Cardiac muscle cell (in vitro differentiated cells and primary cell): ENCODE data around the gene KLF11. TPM values are rescaled to one million over a fixed set of nuclear protein-coding genes. Genes with fewer than 3 reads are reported as not detected.
"Not testable (repeated sequence)": the region's sequence is repeated elsewhere in the genome, so short reads cannot be mapped to it uniquely, and the experiment has no call there.

Experiments
- DNase-seq, 2 donors: peaks; one replicate each; pipeline versions ENCODE4 v3.0.0 to v3.0.0-alpha.2; 2010 to 2017; ENCODE audit warnings: low read depth in 1 of 2, low spot score in 1 of 2
- H3K27ac ChIP-seq: fragments of 200-600 bp; sonication (generic); 2 replicates; pipeline ENCODE4 v1.5.1; 2016
- H3K27me3 ChIP-seq: fragments of 200-600 bp; sonication (generic); 2 replicates; pipeline ENCODE4 v1.6.0; 2016; ENCODE audit warnings: control low read depth
- H3K36me3 ChIP-seq: fragments of 200-600 bp; sonication (generic); 2 replicates; pipeline ENCODE4 v1.5.1; 2016; ENCODE audit warnings: control low read depth
- H3K4me1 ChIP-seq: fragments of 200-600 bp; sonication (generic); 2 replicates; pipeline ENCODE4 v1.8.1; 2017; ENCODE audit warnings: low read depth, mild to moderate bottlenecking, mixed run types
- H3K4me3 ChIP-seq: fragments of 200-600 bp; sonication (generic); 2 replicates; pipeline ENCODE4 v1.5.1; 2016; ENCODE audit warnings: mild to moderate bottlenecking
- H3K9me3 ChIP-seq: fragments of 200-600 bp; sonication (generic); 2 replicates; pipeline ENCODE4 v1.5.1; 2017; ENCODE audit warnings: low read depth, mild to moderate bottlenecking, control low read depth
- polyA plus RNA-seq: library from polyadenylated mRNA; unstranded; fragments of >200 nt; fragmentation: Nextera tagmentation; extraction: Ambion mirVana; gene quantifications from 2 replicates; pipeline ENCODE4 v1.2.1, GENCODE V29; 2016
- total RNA-seq: library from RNA; depleted of rRNA; stranded (reverse); fragments of >200 nt; gene quantifications from 2 replicates; pipeline ENCODE4 v1.2.3, GENCODE V29; 2016
- TF ChIP-seq, protein P1 (sequence below): IDR thresholded peaks from 2 replicates; pipeline ENCODE4 v1.5.1; 2012; ENCODE audit warnings: low read depth, mild to moderate bottlenecking, low read length

Gene KLF11
- total and polyA plus RNA-seq, 2 experiments from 2014 or later, result 11.9 to 13.0 TPM

GRCh38 chr2:10007435-10007834 lies 35.9 kb upstream of the KLF11 start:
- no peaks in the 10 kb centered on the region for H3K9me3 ChIP-seq
- peaks cover 5% of the 10 kb centered on the region for H3K4me1 ChIP-seq
- DNase-seq, result no peak
- H3K27ac ChIP-seq, result no peak overlapping the region
- TF ChIP-seq, protein P1, sequence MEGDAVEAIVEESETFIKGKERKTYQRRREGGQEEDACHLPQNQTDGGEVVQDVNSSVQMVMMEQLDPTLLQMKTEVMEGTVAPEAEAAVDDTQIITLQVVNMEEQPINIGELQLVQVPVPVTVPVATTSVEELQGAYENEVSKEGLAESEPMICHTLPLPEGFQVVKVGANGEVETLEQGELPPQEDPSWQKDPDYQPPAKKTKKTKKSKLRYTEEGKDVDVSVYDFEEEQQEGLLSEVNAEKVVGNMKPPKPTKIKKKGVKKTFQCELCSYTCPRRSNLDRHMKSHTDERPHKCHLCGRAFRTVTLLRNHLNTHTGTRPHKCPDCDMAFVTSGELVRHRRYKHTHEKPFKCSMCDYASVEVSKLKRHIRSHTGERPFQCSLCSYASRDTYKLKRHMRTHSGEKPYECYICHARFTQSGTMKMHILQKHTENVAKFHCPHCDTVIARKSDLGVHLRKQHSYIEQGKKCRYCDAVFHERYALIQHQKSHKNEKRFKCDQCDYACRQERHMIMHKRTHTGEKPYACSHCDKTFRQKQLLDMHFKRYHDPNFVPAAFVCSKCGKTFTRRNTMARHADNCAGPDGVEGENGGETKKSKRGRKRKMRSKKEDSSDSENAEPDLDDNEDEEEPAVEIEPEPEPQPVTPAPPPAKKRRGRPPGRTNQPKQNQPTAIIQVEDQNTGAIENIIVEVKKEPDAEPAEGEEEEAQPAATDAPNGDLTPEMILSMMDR, result no peak
- no peak overlapping the region for H3K4me3 ChIP-seq
- no peaks in the 10 kb centered on the region for H3K36me3 ChIP-seq
- H3K27me3 ChIP-seq, result no peaks in the 10 kb centered on the region

GRCh38 chr2:10007921-10008808 lies 35.2 kb upstream of the KLF11 start:
- Histone ChIP-seq H3K4me3 (no peak overlapping the region), H3K36me3 (no peaks in the 10 kb centered on the region), H3K4me1 (peaks cover 5% of the 10 kb centered on the region), H3K27ac (no peak overlapping the region), H3K9me3 (no peaks in the 10 kb centered on the region), H3K27me3 (no peaks in the 10 kb centered on the region)
- no peak for DNase-seq
- TF ChIP-seq, protein P1, result no peak

DNA sequence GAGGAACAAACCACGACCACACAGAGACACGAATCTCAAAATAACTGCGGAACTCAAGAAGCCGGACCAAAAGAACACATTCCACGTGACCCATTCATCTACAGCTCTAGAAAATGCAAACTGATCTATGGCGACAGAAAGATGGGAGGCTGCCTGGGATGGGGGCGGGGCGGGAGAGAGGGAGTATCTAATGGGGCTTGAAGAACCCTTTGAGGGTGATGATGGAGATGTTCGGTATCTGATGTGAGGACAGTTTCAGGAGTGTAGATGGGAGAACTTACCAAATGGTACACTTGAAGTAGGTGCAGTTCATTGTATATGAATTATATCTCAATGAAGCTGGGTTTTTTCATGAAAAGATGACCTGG lies 34.6 kb upstream of the KLF11 start:
- no peak for DNase-seq
- H3K27ac ChIP-seq, result no peak overlapping the region
- TF ChIP-seq, protein P1, result no peak
- H3K9me3 ChIP-seq, result no peaks in the 10 kb centered on the region
- no peaks in the 10 kb centered on the region for H3K36me3 ChIP-seq
- peaks cover 5% of the 10 kb centered on the region for H3K4me1 ChIP-seq
- H3K27me3 ChIP-seq, result no peaks in the 10 kb centered on the region
- H3K4me3 ChIP-seq, result no peak overlapping the region

DNA sequence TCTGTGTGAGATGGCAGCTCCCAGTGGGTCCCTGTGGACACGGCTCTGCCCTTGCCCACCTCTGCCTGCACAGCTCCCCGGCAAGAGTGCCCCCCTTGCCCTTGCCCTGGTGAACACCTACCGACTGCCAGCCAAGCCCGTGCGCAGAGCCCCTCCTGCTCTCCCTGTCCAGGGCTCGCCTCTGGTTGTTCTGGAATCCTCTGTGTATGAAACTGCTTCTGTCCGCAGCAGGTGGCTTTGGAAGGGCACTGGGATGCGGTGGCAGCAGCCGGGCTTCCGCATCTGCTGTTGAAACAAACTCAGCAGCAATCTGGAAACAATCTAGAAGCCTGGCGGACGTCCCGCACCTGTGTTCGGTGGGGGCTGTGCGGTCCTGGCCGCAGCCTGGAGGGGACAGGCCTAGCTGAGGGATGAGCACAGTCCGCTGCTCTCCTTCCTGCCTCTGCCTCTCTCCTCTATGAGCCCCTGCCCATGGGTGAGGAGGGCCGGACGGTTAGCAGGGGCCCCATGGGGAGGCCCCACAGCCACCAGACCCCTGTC lies 34.0 kb upstream of the KLF11 start:
- DNase-seq, result no peak
- Histone ChIP-seq H3K4me3 (no peak overlapping the region), H3K9me3 (no peaks in the 10 kb centered on the region), H3K36me3 (no peaks in the 10 kb centered on the region), H3K27me3 (no peaks in the 10 kb centered on the region), H3K4me1 (peaks cover 5% of the 10 kb centered on the region), H3K27ac (no peak overlapping the region)
- TF ChIP-seq, protein P1, result no peak

GRCh38 chr2:10009811-10010781 lies 33.3 kb upstream of the KLF11 start:
- no peaks in the 10 kb centered on the region for H3K36me3 ChIP-seq
- H3K4me3 ChIP-seq, result no peak overlapping the region
- H3K27me3 ChIP-seq, result no peaks in the 10 kb centered on the region
- no peaks in the 10 kb centered on the region for H3K9me3 ChIP-seq
- no peak overlapping the region for H3K27ac ChIP-seq
- peaks cover 5% of the 10 kb centered on the region for H3K4me1 ChIP-seq
- peak in 1 of 2 donors; percentile 77 for DNase-seq
- TF ChIP-seq, protein P1, result no peak

DNA sequence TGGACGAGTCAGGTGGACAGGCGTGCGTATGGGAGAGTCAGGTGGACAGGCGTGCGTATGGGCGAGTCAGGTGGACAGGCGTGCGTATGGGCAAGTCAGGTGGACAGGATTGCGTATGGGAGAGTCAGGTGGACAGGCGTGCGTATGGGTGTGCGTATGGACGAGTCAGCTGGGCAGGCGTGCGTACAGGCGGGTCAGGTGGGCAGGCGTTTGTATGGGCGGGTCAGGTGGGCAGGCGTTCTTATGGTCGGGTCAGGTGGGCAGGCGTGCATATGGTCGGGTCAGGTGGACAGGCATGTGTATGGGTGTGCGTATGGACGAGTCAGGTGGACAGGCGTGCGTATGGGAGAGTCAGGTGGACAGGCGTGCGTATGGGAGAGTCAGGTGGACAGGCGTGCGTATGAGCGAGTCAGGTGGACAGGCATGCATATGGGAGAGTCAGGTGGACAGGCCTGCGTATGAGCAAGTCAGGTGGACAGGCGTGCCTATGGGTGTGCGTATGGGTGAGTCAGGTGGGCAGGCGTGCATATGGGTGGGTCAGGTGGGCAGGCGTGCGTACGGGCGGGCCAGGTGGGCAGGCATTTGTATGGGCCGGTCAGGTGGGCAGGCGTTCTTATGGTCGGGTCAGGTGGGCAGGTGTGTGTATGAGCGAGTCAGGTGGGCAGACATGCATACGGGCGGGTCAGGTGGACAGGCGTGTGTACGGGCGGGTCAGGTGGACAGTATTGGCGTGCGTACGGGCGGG lies 32.3 kb upstream of the KLF11 start:
- H3K27me3 ChIP-seq, H3K4me3 ChIP-seq, H3K4me1 ChIP-seq, H3K9me3 ChIP-seq, H3K36me3 ChIP-seq, DNase-seq, H3K27ac ChIP-seq: not testable (repeated sequence)

DNA sequence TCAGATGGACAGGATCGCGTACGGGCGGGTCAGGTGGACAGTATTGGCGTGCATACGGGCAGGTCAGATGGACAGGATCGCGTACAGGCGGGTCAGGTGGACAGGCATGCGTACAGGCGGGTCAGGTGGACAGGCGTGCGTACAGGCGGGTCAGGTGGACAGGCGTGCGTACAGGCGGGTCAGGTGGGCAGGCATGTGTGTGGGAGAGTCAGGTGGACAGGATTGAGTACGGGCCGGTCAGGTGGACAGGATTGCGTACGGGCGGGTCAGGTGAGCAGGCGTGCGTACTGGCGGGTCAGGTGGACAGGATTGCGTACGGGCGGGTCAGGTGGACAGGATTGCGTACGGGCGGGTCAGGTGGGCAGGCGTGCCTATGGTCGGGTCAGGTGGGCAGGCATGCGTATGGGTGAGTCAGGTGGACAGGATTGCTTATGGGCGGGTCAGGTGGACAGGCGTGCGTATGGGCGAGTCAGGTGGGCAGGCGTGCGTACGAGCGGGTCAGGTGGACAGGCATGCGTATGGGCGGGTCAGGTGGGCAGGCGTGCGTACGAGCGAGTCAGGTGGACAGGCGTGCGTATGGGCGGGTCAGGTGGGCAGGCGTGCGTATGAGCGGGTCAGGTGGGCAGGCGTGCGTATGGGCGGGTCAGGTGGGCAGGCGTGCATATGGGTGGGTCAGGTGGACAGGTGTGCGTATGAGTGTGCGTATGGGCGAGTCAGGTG lies 31.6 kb upstream of the KLF11 start:
- not testable (repeated sequence) for H3K4me1 ChIP-seq, H3K36me3 ChIP-seq, DNase-seq, H3K9me3 ChIP-seq, H3K27me3 ChIP-seq, H3K4me3 ChIP-seq, H3K27ac ChIP-seq
